ENCODE results near the gene SPHK2.

SPHK2 gene

GRCh38 chr19:48673436-48674100 is 54.3 kb downstream of the SPHK2 start:
- CTCF ChIA-PET: interaction anchor here (0.9 to 4.5 kb wide), 12 partner anchors 13 to 168 kb away, joined by 3 to 40 read pairs (median 7); partner anchors contain the start of gene CA11
- no peak overlapping the region for H3K4me3 ChIP-seq (ENCODE audit: control insufficient read depth in 1 of 7, extremely low read depth in 1 of 7, insufficient read depth in 4 of 7, low read depth in 2 of 7, low read length in 6 of 7)
- peaks cover 0 to 6% (median 0%) of the 10 kb centered on the region in 4 experiments for H3K4me1 ChIP-seq (ENCODE audit: control extremely low read depth in 1 of 4, control insufficient read depth in 4 of 4, insufficient read depth in 4 of 4, low read length in 3 of 4)
- WGBS (ENCODE audit: insufficient coverage): 82% methylated on average over 24 of the region's 25 CpGs
- no peaks in the 10 kb centered on the region for H3K36me3 ChIP-seq (ENCODE audit: control insufficient read depth in 4 of 4, insufficient read depth in 4 of 4, low read length in 3 of 4)
- H3K27me3 ChIP-seq (replicated peaks in 2 of 5; ENCODE audit: control insufficient read depth in 4 of 5, insufficient read depth in 5 of 5, low read length in 4 of 5): peaks cover 0 to under 1% (median 0%) of the 10 kb centered on the region in 5 experiments
- no peaks in the 10 kb centered on the region for H3K9me3 ChIP-seq (ENCODE audit: control extremely low read depth in 1 of 5, control insufficient read depth in 4 of 5, insufficient read depth in 2 of 5, low read depth in 1 of 5, low read length in 4 of 5)
- H3K27ac ChIP-seq (ENCODE audit: insufficient read depth in 1 of 2, low read depth in 1 of 2, low read length in 2 of 2, poor library complexity in 1 of 2, severe bottlenecking in 2 of 2): no peak overlapping the region
- POLR2A ChIA-PET: no interaction called here
- no peak for DNase-seq

- ChIA-PET POLR2A (no interaction called here), CTCF (interaction anchor here (0.8 to 4.5 kb wide), 22 partner anchors 10 to 168 kb away, joined by 3 to 40 read pairs (median 5); partner anchors contain the start of gene CA11)
- Histone ChIP-seq H3K4me3 (ENCODE audit: control insufficient read depth in 1 of 7, extremely low read depth in 1 of 7, insufficient read depth in 4 of 7, low read depth in 2 of 7, low read length in 6 of 7) (no peak overlapping the region), H3K9me3 (ENCODE audit: control extremely low read depth in 1 of 5, control insufficient read depth in 4 of 5, insufficient read depth in 2 of 5, low read depth in 1 of 5, low read length in 4 of 5) (no peaks in the 10 kb centered on the region), H3K4me1 (ENCODE audit: control extremely low read depth in 1 of 4, control insufficient read depth in 4 of 4, insufficient read depth in 4 of 4, low read length in 3 of 4) (peaks cover 0 to 6% (median 0%) of the 10 kb centered on the region in 4 experiments), H3K27me3 (replicated peaks in 2 of 5; ENCODE audit: control insufficient read depth in 4 of 5, insufficient read depth in 5 of 5, low read length in 4 of 5) (no peaks in the 10 kb centered on the region), H3K36me3 (ENCODE audit: control insufficient read depth in 4 of 4, insufficient read depth in 4 of 4, low read length in 3 of 4) (no peaks in the 10 kb centered on the region), H3K27ac (ENCODE audit: insufficient read depth in 1 of 2, low read depth in 1 of 2, low read length in 2 of 2, poor library complexity in 1 of 2, severe bottlenecking in 2 of 2) (no peak overlapping the region)
- WGBS (ENCODE audit: insufficient coverage): 91% methylated on average over 12 of the region's 19 CpGs
- DNase-seq: no peak
Measured at GRCh38 chr19:48674216-48674809, 55.0 kb downstream of the SPHK2 start.

DNA sequence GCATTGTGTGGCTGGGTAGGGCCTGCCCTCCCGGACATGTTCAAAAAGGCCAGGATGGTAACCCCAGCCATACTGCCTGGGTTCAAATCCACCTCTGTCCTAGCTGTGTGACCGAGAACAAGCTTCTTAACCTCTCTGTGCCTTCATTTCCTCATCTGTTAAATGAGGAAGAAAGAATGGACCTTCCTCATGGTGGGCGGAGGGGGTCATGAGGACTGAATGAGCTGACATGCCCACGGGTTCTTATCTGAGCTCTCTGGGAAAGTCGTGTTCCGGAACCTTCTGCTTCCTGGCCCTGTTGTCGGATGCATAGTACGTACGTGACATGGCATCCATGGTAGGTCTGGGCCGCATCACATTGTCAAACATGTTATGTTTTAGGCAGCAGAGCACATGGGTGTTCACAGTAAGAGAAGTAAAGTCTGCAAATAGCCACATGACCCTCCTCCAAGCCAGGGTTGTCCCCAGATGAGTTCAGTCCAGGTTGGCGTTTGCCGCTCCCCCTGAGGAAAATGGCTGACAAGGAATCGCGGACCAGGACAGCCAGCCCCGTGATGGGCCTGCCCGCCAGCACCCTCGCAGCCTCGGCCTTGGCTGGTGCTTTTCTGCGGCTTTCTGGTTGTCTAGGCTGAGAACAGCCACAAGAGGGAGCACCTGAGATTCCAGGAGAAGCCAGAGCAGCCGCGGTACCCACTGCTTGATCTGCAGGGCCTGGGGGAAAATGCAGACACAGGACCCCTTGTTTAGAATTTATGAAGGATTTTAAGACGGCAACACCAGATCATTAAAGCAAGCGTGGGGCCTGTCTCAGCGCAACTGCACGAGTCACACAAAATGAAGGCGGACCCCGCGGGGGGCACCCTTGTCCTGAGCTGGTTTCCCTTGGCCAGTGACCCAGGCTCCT is 55.9 kb downstream of the SPHK2 start:
- Histone ChIP-seq H3K4me3 (ENCODE audit: control insufficient read depth in 1 of 7, extremely low read depth in 1 of 7, insufficient read depth in 4 of 7, low read depth in 2 of 7, low read length in 6 of 7) (no peak overlapping the region), H3K27ac (ENCODE audit: insufficient read depth in 1 of 2, low read depth in 1 of 2, low read length in 2 of 2, poor library complexity in 1 of 2, severe bottlenecking in 2 of 2) (no peak overlapping the region), H3K36me3 (ENCODE audit: control insufficient read depth in 4 of 4, insufficient read depth in 4 of 4, low read length in 3 of 4) (no peaks in the 10 kb centered on the region), H3K9me3 (ENCODE audit: control extremely low read depth in 1 of 5, control insufficient read depth in 4 of 5, insufficient read depth in 2 of 5, low read depth in 1 of 5, low read length in 4 of 5) (no peaks in the 10 kb centered on the region), H3K27me3 (replicated peaks in 2 of 5; ENCODE audit: control insufficient read depth in 4 of 5, insufficient read depth in 5 of 5, low read length in 4 of 5) (no peaks in the 10 kb centered on the region), H3K4me1 (ENCODE audit: control extremely low read depth in 1 of 4, control insufficient read depth in 4 of 4, insufficient read depth in 4 of 4, low read length in 3 of 4) (peaks cover 0 to 6% (median 0%) of the 10 kb centered on the region in 4 experiments)
- ChIA-PET POLR2A (no interaction called here), CTCF (interaction anchor here (0.8 to 4.5 kb wide), 29 partner anchors 9 to 167 kb away, joined by 3 to 40 read pairs (median 5); partner anchors contain the start of genes CA11 and FUT2)
- DNase-seq: peak; percentile 72 to 87 (median 81)
- WGBS (ENCODE audit: insufficient coverage): 43% methylated on average over 27 of the region's 28 CpGs

GRCh38 chr19:48676487-48676886 is 57.2 kb downstream of the SPHK2 start:
- Histone ChIP-seq H3K4me1 (ENCODE audit: control extremely low read depth in 1 of 4, control insufficient read depth in 4 of 4, insufficient read depth in 4 of 4, low read length in 3 of 4) (peaks cover 0 to 10% (median 3%) of the 10 kb centered on the region in 4 experiments), H3K27me3 (replicated peaks in 2 of 5; ENCODE audit: control insufficient read depth in 4 of 5, insufficient read depth in 5 of 5, low read length in 4 of 5) (no peaks in the 10 kb centered on the region), H3K36me3 (ENCODE audit: control insufficient read depth in 4 of 4, insufficient read depth in 4 of 4, low read length in 3 of 4) (no peaks in the 10 kb centered on the region), H3K4me3 (ENCODE audit: control insufficient read depth in 1 of 7, extremely low read depth in 1 of 7, insufficient read depth in 4 of 7, low read depth in 2 of 7, low read length in 6 of 7) (no peak overlapping the region), H3K9me3 (ENCODE audit: control extremely low read depth in 1 of 5, control insufficient read depth in 4 of 5, insufficient read depth in 2 of 5, low read depth in 1 of 5, low read length in 4 of 5) (no peaks in the 10 kb centered on the region), H3K27ac (ENCODE audit: insufficient read depth in 1 of 2, low read depth in 1 of 2, low read length in 2 of 2, poor library complexity in 1 of 2, severe bottlenecking in 2 of 2) (no peak overlapping the region)
- 95% methylated on average over 11 of the region's 17 CpGs for WGBS (ENCODE audit: insufficient coverage)
- DNase-seq: no peak
- ChIA-PET POLR2A (no interaction called here), CTCF (interaction anchor here (1.1 to 4.5 kb wide), 10 partner anchors 19 to 155 kb away, joined by 4 to 40 read pairs (median 8); partner anchors contain the start of genes CA11 and FUT2)

- WGBS (ENCODE audit: insufficient coverage): 98% methylated on average over 13 of the region's 13 CpGs
- no peaks in the 10 kb centered on the region for H3K27me3 ChIP-seq (replicated peaks in 2 of 5; ENCODE audit: control insufficient read depth in 4 of 5, insufficient read depth in 5 of 5, low read length in 4 of 5)
- ChIA-PET CTCF (interaction anchor here (1.5 to 4.5 kb wide), 5 partner anchors 32 to 155 kb away, joined by 4 to 40 read pairs (median 8); partner anchors contain the start of gene CA11), POLR2A (no interaction called here)
- H3K27ac ChIP-seq (ENCODE audit: insufficient read depth in 1 of 2, low read depth in 1 of 2, low read length in 2 of 2, poor library complexity in 1 of 2, severe bottlenecking in 2 of 2): no peak overlapping the region
- H3K9me3 ChIP-seq (ENCODE audit: control extremely low read depth in 1 of 5, control insufficient read depth in 4 of 5, insufficient read depth in 2 of 5, low read depth in 1 of 5, low read length in 4 of 5): no peaks in the 10 kb centered on the region
- no peaks in the 10 kb centered on the region for H3K36me3 ChIP-seq (ENCODE audit: control insufficient read depth in 4 of 4, insufficient read depth in 4 of 4, low read length in 3 of 4)
- DNase-seq: no peak
- H3K4me1 ChIP-seq (ENCODE audit: control extremely low read depth in 1 of 4, control insufficient read depth in 4 of 4, insufficient read depth in 4 of 4, low read length in 3 of 4): peaks cover 0 to 10% (median 3%) of the 10 kb centered on the region in 4 experiments
- H3K4me3 ChIP-seq (ENCODE audit: control insufficient read depth in 1 of 7, extremely low read depth in 1 of 7, insufficient read depth in 4 of 7, low read depth in 2 of 7, low read length in 6 of 7): no peak overlapping the region
Measured at GRCh38 chr19:48676887-48677286, 57.6 kb downstream of the SPHK2 start.

DNA sequence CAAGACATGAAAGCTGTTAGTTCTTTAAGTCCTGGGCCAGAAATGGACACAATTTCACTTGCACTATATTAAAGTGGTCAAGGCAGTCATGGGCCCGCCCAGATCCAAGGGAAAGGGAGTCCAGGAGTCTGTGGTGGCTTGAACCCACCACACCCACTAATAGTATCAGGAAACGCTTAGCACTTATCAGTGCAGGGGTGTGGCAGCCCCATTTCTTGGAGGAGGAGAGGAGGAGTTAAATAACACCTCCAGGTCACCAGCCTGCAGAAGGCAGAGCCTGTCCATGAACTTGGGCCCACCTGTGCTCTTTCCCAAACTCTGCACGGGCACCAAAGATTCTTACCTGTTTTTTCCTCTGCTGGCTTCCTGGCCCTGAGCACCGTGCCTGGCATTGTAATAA is 58.9 kb downstream of the SPHK2 start:
- Histone ChIP-seq H3K36me3 (ENCODE audit: control insufficient read depth in 4 of 4, insufficient read depth in 4 of 4, low read length in 3 of 4) (no peaks in the 10 kb centered on the region), H3K27me3 (replicated peaks in 2 of 5; ENCODE audit: control insufficient read depth in 4 of 5, insufficient read depth in 5 of 5, low read length in 4 of 5) (no peaks in the 10 kb centered on the region), H3K4me1 (ENCODE audit: control extremely low read depth in 1 of 4, control insufficient read depth in 4 of 4, insufficient read depth in 4 of 4, low read length in 3 of 4) (peaks cover 0 to 10% (median 3%) of the 10 kb centered on the region in 4 experiments), H3K9me3 (ENCODE audit: control extremely low read depth in 1 of 5, control insufficient read depth in 4 of 5, insufficient read depth in 2 of 5, low read depth in 1 of 5, low read length in 4 of 5) (no peaks in the 10 kb centered on the region), H3K4me3 (ENCODE audit: control insufficient read depth in 1 of 7, extremely low read depth in 1 of 7, insufficient read depth in 4 of 7, low read depth in 2 of 7, low read length in 6 of 7) (no peak overlapping the region), H3K27ac (ENCODE audit: insufficient read depth in 1 of 2, low read depth in 1 of 2, low read length in 2 of 2, poor library complexity in 1 of 2, severe bottlenecking in 2 of 2) (no peak overlapping the region)
- no peak for DNase-seq
- ChIA-PET POLR2A (interaction anchor here (0.5 kb wide), 1 partner anchor 26 kb away, joined by 3 read pairs; no protein-coding TSS in a partner anchor), CTCF (interaction anchor here (0.9 to 1.9 kb wide), 4 partner anchors 10 to 153 kb away, joined by 3 to 5 read pairs (median 4); partner anchors contain the start of gene RASIP1)
- 71% methylated on average over 1 of the region's 4 CpGs for WGBS (ENCODE audit: insufficient coverage)

All from common myeloid progenitor, CD34-positive (primary cell).